Stimulated activated effector memory CD8-positive, alpha-beta T cell treated with anti-CD3 and anti-CD28 coated beads, Interleukin-12 subunit alpha, Interleukin-12 subunit beta, amount 100 ng/mL, for 72 hours (primary cell): ENCODE results near the gene CFAP53.

ENCODE experiments used
- ATAC-seq: fragments of 150-1000 bp; cut with Tn5 transposase; 2 replicates; pipeline ENCODE4 v1.10.0; 2021
- DNase-seq, 2 donors: peaks; one replicate each; pipeline ENCODE4 v3.0.0; 2021 to 2022; ENCODE audit warnings: low spot score in 2 of 2
- H3K27ac Mint-ChIP-seq: one replicate; pipeline ENCODE4 v1.8.0; 2022; ENCODE audit warnings: mild to moderate bottlenecking, mixed read lengths
- H3K36me3 Mint-ChIP-seq: one replicate; pipeline ENCODE4 v1.8.0; 2022; ENCODE audit warnings: mild to moderate bottlenecking, mixed read lengths
- H3K4me1 Mint-ChIP-seq: one replicate; pipeline ENCODE4 v1.8.0; 2022; ENCODE audit warnings: mixed read lengths
- H3K4me3 Mint-ChIP-seq: one replicate; pipeline ENCODE4 v1.8.0; 2022; ENCODE audit warnings: mild to moderate bottlenecking, mixed read lengths
- H3K9me3 Mint-ChIP-seq: one replicate; pipeline ENCODE4 v1.8.0; 2022; ENCODE audit warnings: mixed read lengths

Gene CFAP53

DNA sequence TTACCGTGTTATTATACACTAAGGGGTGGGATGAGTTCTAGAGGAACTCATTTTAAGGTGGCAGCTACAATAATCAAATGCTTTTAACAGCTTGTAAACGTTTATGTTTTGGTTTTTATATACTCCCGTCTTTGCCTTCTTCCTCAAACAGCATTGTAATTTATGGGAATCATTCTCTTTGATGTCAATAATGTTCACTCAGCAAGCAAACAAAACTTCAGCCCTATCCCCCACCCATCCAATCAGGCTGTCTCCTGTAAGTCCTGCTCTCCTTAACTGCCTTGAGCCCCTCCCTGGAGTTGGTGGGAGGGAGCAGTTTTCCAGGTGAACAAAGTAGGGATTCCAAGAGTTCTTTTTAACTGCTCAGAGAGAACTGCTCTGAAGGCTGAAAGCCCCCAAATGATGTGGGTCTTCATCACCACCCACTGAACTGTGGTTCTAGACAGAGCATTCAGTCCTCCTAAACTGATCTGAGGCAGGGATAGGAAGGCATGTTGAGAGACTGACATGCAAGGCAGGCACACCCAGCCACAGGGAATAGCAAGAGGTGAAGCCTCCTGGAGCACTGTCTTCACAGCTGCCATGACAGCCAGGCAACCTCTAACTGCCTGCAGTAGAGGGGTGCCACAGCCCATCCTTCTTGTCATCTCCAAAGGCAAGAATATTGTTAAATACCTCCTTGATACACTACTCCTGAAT lies 88.9 kb downstream of the CFAP53 start:
- no peak overlapping the region for H3K27ac Mint-ChIP-seq
- H3K4me1 Mint-ChIP-seq: no peaks in the 10 kb centered on the region
- no peak for DNase-seq
- no peaks in the 10 kb centered on the region for H3K9me3 Mint-ChIP-seq
- H3K4me3 Mint-ChIP-seq: no peak overlapping the region
- no peaks in the 10 kb centered on the region for H3K36me3 Mint-ChIP-seq
- ATAC-seq: no peak
